Endothelial cell of umbilical vein (primary cell): ENCODE data around the gene POU1F1.

ENCODE experiments used
- CTCF ChIP-seq, 2 donors: IDR thresholded peaks; 1 replicate in 1 of 2; 2 replicates in 1 of 2; pipeline ENCODE4 v1.5.1; 2011; ENCODE audit warnings: low read length in 2 of 2, mild to moderate bottlenecking in 2 of 2, moderate library complexity in 2 of 2, control low read depth in 1 of 2, inconsistent platforms in 1 of 2, low read depth in 1 of 2; ENCODE audit not compliant: insufficient read depth in 1 of 2; ENCODE audit errors: extremely low read depth in 1 of 2
- EZH2 ChIP-seq: IDR thresholded peaks from 2 replicates; pipeline ENCODE4 v1.6.1; 2012; ENCODE audit warnings: borderline replicate concordance, low read depth, mild to moderate bottlenecking, moderate library complexity, low read length, inconsistent platforms; ENCODE audit not compliant: severe bottlenecking
- JUN ChIP-seq: IDR thresholded peaks from 2 replicates; pipeline ENCODE4 v1.6.1; 2011; ENCODE audit warnings: borderline replicate concordance, low read depth; ENCODE audit not compliant: insufficient read length, insufficient read depth
- POLR2A ChIP-seq: IDR thresholded peaks from 2 replicates; pipeline ENCODE4 v1.6.1; 2012; ENCODE audit warnings: low read depth, mild to moderate bottlenecking, control low read depth, low read length

GRCh38 chr3:87318617-87319021 is 42.2 kb upstream of the POU1F1 start:
- TF ChIP-seq CTCF (IDR thresholded peaks at IDR 0.05; ENCODE audit: extremely low read depth in 1 of 2, insufficient read depth in 1 of 2, low read depth in 1 of 2, low read length in 2 of 2) (no peak), JUN (no peak), EZH2 (no peak), POLR2A (no peak)
